Cardiac fibroblast (primary cell): ENCODE data around the gene C16orf78.

Experiments used
- DNase-seq, 2 donors: peaks; one replicate each; pipeline versions ENCODE4 v3.0.0 to v3.0.0-alpha.2; 2010; ENCODE audit warnings: low read depth in 2 of 2
- H3K4me3 ChIP-seq, 2 donors: replicated peaks in 1 of 2; 1 replicate in 1 of 2; 2 replicates in 1 of 2; pipeline ENCODE4 v1.5.1; 2011; ENCODE audit warnings: low read depth in 2 of 2, low read length in 2 of 2, mild to moderate bottlenecking in 2 of 2, moderate library complexity in 1 of 2
- CTCF ChIP-seq: IDR thresholded peaks from one replicate; pipeline ENCODE4 v1.5.1; 2011; ENCODE audit warnings: low read depth, mild to moderate bottlenecking, low read length, inconsistent platforms

C16orf78 gene

GRCh38 chr16:49442805-49443204 lies 69.2 kb downstream of the C16orf78 start:
- TF ChIP-seq CTCF: no peak
- no peak for DNase-seq
- H3K4me3 ChIP-seq: no peak overlapping the region

- TF ChIP-seq CTCF: no peak
Measured at GRCh38 chr16:49443576-49443975, 70.0 kb downstream of the C16orf78 start.

GRCh38 chr16:49446805-49447204 lies 73.2 kb downstream of the C16orf78 start:
- no peak for TF ChIP-seq CTCF
- no peak for DNase-seq

More at GRCh38 chr16:49443576-49443975, 70.0 kb downstream of the C16orf78 start:
- H3K4me3 ChIP-seq: no peak overlapping the region
- DNase-seq: no peak

More at GRCh38 chr16:49446805-49447204, 73.2 kb downstream of the C16orf78 start:
- no peak overlapping the region for H3K4me3 ChIP-seq
